ENCODE data around the gene TMEM175. TPM values are rescaled to one million over a fixed set of nuclear protein-coding genes. Genes with fewer than 3 reads are reported as not detected.

Gene TMEM175
- total RNA-seq, 1 experiment from 2014 or later = 22.3 TPM

DNA sequence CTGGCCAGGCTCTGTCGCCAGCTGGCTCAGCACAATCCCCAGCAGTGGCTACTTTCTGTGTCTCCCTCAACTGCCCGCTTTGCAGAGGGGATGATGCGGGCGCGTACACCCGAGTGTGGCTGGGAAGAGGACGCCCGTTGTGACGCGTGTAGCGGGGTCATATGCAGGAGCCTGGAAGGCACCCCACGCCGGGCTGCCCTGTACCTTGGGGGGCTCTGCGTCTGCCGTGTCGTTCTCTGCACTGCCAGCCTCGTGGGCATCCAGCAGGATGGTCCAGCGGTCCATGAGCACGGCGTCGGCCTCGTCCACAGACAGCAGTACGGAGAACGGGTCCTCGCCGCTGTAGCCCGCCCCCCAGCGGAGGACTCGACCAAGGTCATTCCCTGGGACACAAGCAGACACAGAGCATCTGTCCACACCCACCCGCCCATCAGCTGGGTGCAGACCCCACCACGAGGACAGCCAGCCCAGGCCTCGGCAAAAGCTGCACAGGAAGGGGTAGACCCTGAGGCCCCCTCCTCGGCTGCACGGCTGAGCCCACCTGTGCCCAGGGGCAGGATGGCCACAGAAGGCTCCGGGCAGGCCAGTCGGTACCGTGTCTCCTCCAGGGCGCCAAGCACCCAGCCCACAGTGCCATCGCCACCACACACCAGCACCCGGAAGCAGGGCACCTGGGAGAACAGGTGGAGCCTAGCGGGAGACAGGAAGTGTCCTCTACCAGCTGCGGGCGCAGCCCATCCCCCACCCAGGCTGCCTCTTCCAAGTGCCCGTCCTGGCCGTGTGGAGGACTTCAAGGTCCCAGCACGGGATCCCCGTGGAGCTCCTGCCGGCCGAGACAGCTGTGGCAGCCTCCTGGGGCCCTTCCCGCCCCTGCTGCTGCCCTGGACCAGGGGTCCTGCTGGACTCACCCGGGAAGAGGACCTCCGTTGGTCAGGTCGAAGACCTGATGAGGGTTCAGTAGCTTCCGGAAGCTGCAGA is 30.3 kb downstream of the TMEM175 start:
- Mint-ChIP-seq H3K4me1 (ENCODE audit: low read depth, unreplicated experiment) (no peaks in the 10 kb centered on the region), H3K27ac (ENCODE audit: unreplicated experiment) (no peak overlapping the region), H3K27me3 (ENCODE audit: insufficient read depth, unreplicated experiment) (no peaks in the 10 kb centered on the region), H3K36me3 (ENCODE audit: insufficient read depth, unreplicated experiment) (peaks cover 32% of the 10 kb centered on the region), H3K9me3 (ENCODE audit: unreplicated experiment) (no peaks in the 10 kb centered on the region), H3K4me3 (ENCODE audit: unreplicated experiment) (no peak overlapping the region)
- H3K27me3 ChIP-seq (replicated peaks; ENCODE audit: control insufficient read depth, insufficient read depth, low read length) = no peaks in the 10 kb centered on the region
- H3K9me3 ChIP-seq = no peaks in the 10 kb centered on the region
- no peak overlapping the region for H3K4me3 ChIP-seq (ENCODE audit: low read depth, low read length)
- intact Hi-C loops (cut with micrococcal nuclease; ENCODE audit: unreplicated experiment) = no loop called here
- H3K36me3 ChIP-seq (ENCODE audit: control insufficient read depth, insufficient read depth, low read length) = no peaks in the 10 kb centered on the region; the same call in 1 of the 2 replicates
- no TSS peak for BruUV-seq (replicated peaks)
- POLR2A ChIA-PET = no interaction called here
- no peak for DNase-seq
- no peak for TF ChIP-seq CTCF (IDR thresholded peaks at IDR 0.05; ENCODE audit: insufficient read depth in 1 of 2, low read depth in 1 of 2, low read length in 1 of 2, severe bottlenecking in 1 of 2, unreplicated experiment in 1 of 2)
- CTCF ChIA-PET = no interaction called here
- H3K4me1 ChIP-seq = no peaks in the 10 kb centered on the region

- H3K27me3 Mint-ChIP-seq (ENCODE audit: insufficient read depth, unreplicated experiment) = no peaks in the 10 kb centered on the region
- CTCF ChIA-PET = no interaction called here
Observed at GRCh38 chr4:963276-964225, 31.3 kb downstream of the TMEM175 start.

More at GRCh38 chr4:963276-964225, 31.3 kb downstream of the TMEM175 start:
- no TSS peak for BruUV-seq (replicated peaks)
- Histone ChIP-seq H3K4me1 (no peaks in the 10 kb centered on the region), H3K9me3 (no peaks in the 10 kb centered on the region), H3K27me3 (replicated peaks; ENCODE audit: control insufficient read depth, insufficient read depth, low read length) (no peaks in the 10 kb centered on the region), H3K36me3 (ENCODE audit: control insufficient read depth, insufficient read depth, low read length) (no peaks in the 10 kb centered on the region; the same call in 1 of the 2 replicates), H3K4me3 (ENCODE audit: low read depth, low read length) (no peak overlapping the region)
- Mint-ChIP-seq H3K36me3 (ENCODE audit: insufficient read depth, unreplicated experiment) (peaks cover 24% of the 10 kb centered on the region), H3K9me3 (ENCODE audit: unreplicated experiment) (no peaks in the 10 kb centered on the region), H3K4me1 (ENCODE audit: low read depth, unreplicated experiment) (no peaks in the 10 kb centered on the region), H3K27ac (ENCODE audit: unreplicated experiment) (no peak overlapping the region), H3K4me3 (ENCODE audit: unreplicated experiment) (no peak overlapping the region)
- intact Hi-C loops (cut with micrococcal nuclease; ENCODE audit: unreplicated experiment) = no loop called here
- no peak for DNase-seq
- no peak for TF ChIP-seq CTCF (IDR thresholded peaks at IDR 0.05; ENCODE audit: insufficient read depth in 1 of 2, low read depth in 1 of 2, low read length in 1 of 2, severe bottlenecking in 1 of 2, unreplicated experiment in 1 of 2)
- POLR2A ChIA-PET = no interaction called here
